PC-9 (cell line): Measurements from ENCODE around the gene RUNX1.

ENCODE experiments used
- EZH2 ChIP-seq: fragments of 200-600 bp; sonication (generic); IDR thresholded peaks from 2 replicates; pipeline ENCODE4 v1.8.0; 2017; ENCODE audit warnings: antibody characterized with exemption, low read depth
- TF ChIP-seq, protein P1 (sequence below): fragments of 200-600 bp; sonication (generic); conservative IDR thresholded peaks from 2 replicates; pipeline ENCODE4 v1.6.1; 2017; ENCODE audit warnings: mixed run types, antibody characterized with exemption, mild to moderate bottlenecking, moderate library complexity

DNA sequence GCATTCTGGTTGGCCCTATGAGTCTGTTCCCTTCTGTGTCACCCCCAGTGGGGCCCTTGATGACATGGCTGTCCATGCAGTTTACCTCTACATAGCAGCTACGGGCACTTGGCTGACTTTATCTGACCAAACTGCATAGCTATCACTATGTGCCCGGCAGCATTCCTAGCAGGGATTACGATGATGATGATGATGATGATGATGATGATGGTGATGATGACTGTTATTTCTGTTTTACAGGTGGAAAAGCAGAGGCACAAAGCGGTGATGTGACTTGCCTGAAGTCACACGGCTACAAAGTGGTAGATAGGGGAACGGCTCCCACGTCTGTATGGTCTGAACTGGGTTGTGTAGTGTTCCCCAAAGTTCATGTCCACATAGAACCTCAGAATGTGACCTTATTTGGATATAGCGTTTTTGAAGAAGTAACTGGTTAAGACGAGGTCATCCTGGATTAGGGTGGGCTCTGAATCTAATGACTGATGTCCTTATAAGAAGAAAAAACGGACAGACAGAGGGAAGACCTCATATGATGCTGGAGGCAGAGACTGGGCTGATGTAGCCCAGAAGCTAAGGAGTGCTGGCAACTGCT is 57.6 kb downstream of the RUNX1 start:
- TF ChIP-seq, protein P1, sequence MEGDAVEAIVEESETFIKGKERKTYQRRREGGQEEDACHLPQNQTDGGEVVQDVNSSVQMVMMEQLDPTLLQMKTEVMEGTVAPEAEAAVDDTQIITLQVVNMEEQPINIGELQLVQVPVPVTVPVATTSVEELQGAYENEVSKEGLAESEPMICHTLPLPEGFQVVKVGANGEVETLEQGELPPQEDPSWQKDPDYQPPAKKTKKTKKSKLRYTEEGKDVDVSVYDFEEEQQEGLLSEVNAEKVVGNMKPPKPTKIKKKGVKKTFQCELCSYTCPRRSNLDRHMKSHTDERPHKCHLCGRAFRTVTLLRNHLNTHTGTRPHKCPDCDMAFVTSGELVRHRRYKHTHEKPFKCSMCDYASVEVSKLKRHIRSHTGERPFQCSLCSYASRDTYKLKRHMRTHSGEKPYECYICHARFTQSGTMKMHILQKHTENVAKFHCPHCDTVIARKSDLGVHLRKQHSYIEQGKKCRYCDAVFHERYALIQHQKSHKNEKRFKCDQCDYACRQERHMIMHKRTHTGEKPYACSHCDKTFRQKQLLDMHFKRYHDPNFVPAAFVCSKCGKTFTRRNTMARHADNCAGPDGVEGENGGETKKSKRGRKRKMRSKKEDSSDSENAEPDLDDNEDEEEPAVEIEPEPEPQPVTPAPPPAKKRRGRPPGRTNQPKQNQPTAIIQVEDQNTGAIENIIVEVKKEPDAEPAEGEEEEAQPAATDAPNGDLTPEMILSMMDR, result no peak
- TF ChIP-seq EZH2, result no peak
